HG03460 (cell line): ENCODE measurements around the gene NKAIN1.
"Not testable (repeated sequence)": the region's sequence is repeated elsewhere in the genome, so short reads cannot be mapped to it uniquely, and the experiment has no call there.

Experiments
- ATAC-seq: cut with Tn5 transposase; IDR thresholded peaks from one replicate; pipeline ENCODE4 v1.9.1; 2021; ENCODE audit not compliant: unreplicated experiment

NKAIN1 gene

GRCh38 chr1:31198600-31198999 lies 41.1 kb downstream of the NKAIN1 start:
- ATAC-seq = no peak

GRCh38 chr1:31198150-31198549 lies 41.5 kb downstream of the NKAIN1 start:
- no peak for ATAC-seq

GRCh38 chr1:31196685-31197084 lies 43.0 kb downstream of the NKAIN1 start:
- ATAC-seq = no peak

- not testable (repeated sequence) for ATAC-seq
These were observed 44.4 kb downstream of the NKAIN1 start for GRCh38 chr1:31195267-31195666.

GRCh38 chr1:31193729-31194128 lies 46.0 kb downstream of the NKAIN1 start:
- ATAC-seq = no peak

GRCh38 chr1:31191281-31191680 lies 48.4 kb downstream of the NKAIN1 start:
- ATAC-seq = no peak

- ATAC-seq = no peak
These were observed 49.7 kb downstream of the NKAIN1 start for GRCh38 chr1:31189696-31190674.

GRCh38 chr1:31183927-31184554 lies 55.6 kb downstream of the NKAIN1 start:
- ATAC-seq = no peak

- no peak for ATAC-seq
These were observed 56.6 kb downstream of the NKAIN1 start for GRCh38 chr1:31183126-31183525.

GRCh38 chr1:31182352-31182751 lies 57.3 kb downstream of the NKAIN1 start:
- ATAC-seq = no peak

GRCh38 chr1:31181515-31182343 lies 58.0 kb downstream of the NKAIN1 start:
- no peak for ATAC-seq

GRCh38 chr1:31180338-31180737 lies 59.3 kb downstream of the NKAIN1 start:
- no peak for ATAC-seq

GRCh38 chr1:31176291-31176690 lies 63.4 kb downstream of the NKAIN1 start:
- ATAC-seq = not testable (repeated sequence)

- ATAC-seq = no peak
These were observed 69.3 kb downstream of the NKAIN1 start for GRCh38 chr1:31170486-31170735.

- no peak for ATAC-seq
These were observed 73.2 kb downstream of the NKAIN1 start for GRCh38 chr1:31166462-31166861.

- no peak for ATAC-seq
These were observed 75.4 kb downstream of the NKAIN1 start for GRCh38 chr1:31164291-31164690.

GRCh38 chr1:31163866-31164265 lies 75.8 kb downstream of the NKAIN1 start:
- ATAC-seq = no peak

- no peak for ATAC-seq
These were observed 78.1 kb downstream of the NKAIN1 start for GRCh38 chr1:31161571-31161970.

GRCh38 chr1:31159869-31160611 lies 79.6 kb downstream of the NKAIN1 start:
- ATAC-seq = no peak

GRCh38 chr1:31159323-31159722 lies 80.4 kb downstream of the NKAIN1 start:
- no peak for ATAC-seq
